GM12878 (cell line): ENCODE data around the gene HMCN1. TPM values are rescaled to one million over a fixed set of nuclear protein-coding genes. Genes with fewer than 3 reads are reported as not detected.

Experiments
- EZH2 ChIP-seq: IDR thresholded peaks from 2 replicates; pipeline ENCODE4 v1.6.1; 2012; ENCODE audit warnings: low read depth, mild to moderate bottlenecking, control low read depth, inconsistent platforms, low read length, borderline replicate concordance; ENCODE audit not compliant: control insufficient read depth
- JUNB ChIP-seq: IDR thresholded peaks from 2 replicates; pipeline ENCODE4 v1.6.1; 2016; ENCODE audit warnings: antibody characterized with exemption, mild to moderate bottlenecking
- KAT2A ChIP-seq: conservative IDR thresholded peaks from 2 replicates; pipeline ENCODE4 v1.6.1; 2011; ENCODE audit warnings: low read depth, low read length; ENCODE audit not compliant: control insufficient read depth
- NFIC ChIP-seq: IDR thresholded peaks from 2 replicates; pipeline ENCODE4 v1.6.1; 2012; ENCODE audit warnings: low read depth, mild to moderate bottlenecking, inconsistent platforms, low read length, moderate library complexity
- NFXL1 ChIP-seq: fragments of 450-650 bp; IDR thresholded peaks from 2 replicates; pipeline ENCODE4 v1.6.1; 2017; ENCODE audit warnings: antibody characterized with exemption, mild to moderate bottlenecking, borderline replicate concordance
- SRF ChIP-seq, 2 experiments: IDR thresholded peaks; 2 replicates each; pipeline ENCODE4 v1.6.1; 2011; ENCODE audit warnings: low read depth in 2 of 2, low read length in 2 of 2, mild to moderate bottlenecking in 1 of 2, moderate library complexity in 1 of 2
- YY1 ChIP-seq: IDR thresholded peaks from 2 replicates; pipeline ENCODE4 v1.6.1; 2011; ENCODE audit warnings: low read depth, mild to moderate bottlenecking, low read length
- ZNF207 ChIP-seq: fragments of 450-650 bp; IDR thresholded peaks from 2 replicates; pipeline ENCODE4 v1.6.1; 2014; ENCODE audit warnings: antibody characterized with exemption, mild to moderate bottlenecking, borderline replicate concordance
- ZNF384 ChIP-seq: IDR thresholded peaks from 2 replicates; pipeline ENCODE4 v1.6.1; 2012; ENCODE audit warnings: low read depth, mild to moderate bottlenecking, low read length, improper control_type of control experiment, borderline replicate concordance
- polyA plus RNA-seq, 11 experiments: library from polyadenylated mRNA; depleted of rRNA in 4 of 11; unstranded in 6 of 11; stranded (reverse) in 5 of 11; fragments of >200 nt; fragmentation: Nextera tagmentation in 4 of 11; fragmentation: Illumina TruSeq in 1 of 11; extraction: Ambion mirVana in 4 of 11; extraction: Trizol in 1 of 11; gene quantifications; 1 replicate in 1 of 11; 2 replicates in 10 of 11; pipeline versions ENCODE4 v1.2.1 to v1.2.3, GENCODE V29; 2011 to 2016; ENCODE audit warnings: inconsistent platforms in 2 of 11, missing spikeins in 2 of 11, low read depth in 1 of 11
- total RNA-seq, 4 experiments: library from RNA; depleted of rRNA in 3 of 4; stranded (reverse); fragments of >200 nt in 3 of 4; fragmentation: Illumina TruSeq in 1 of 4; extraction: Trizol in 1 of 4; gene quantifications; 2 replicates each; pipeline versions ENCODE4 v1.2.1 to v1.2.3, GENCODE V29; 2013 to 2021
- TF ChIP-seq, protein P1 (sequence below): fragments of 450-650 bp; formaldehyde crosslinking; IDR thresholded peaks from 2 replicates; pipeline ENCODE4 v1.4.0; 2020; ENCODE audit warnings: mild to moderate bottlenecking, moderate library complexity
- TF ChIP-seq, protein P2 (sequence below): IDR thresholded peaks from 2 replicates; pipeline ENCODE4 v1.6.1; 2012; ENCODE audit warnings: low read length, inconsistent platforms
- TF ChIP-seq, protein P3 (sequence below): IDR thresholded peaks from 2 replicates; pipeline ENCODE4 v1.6.1; 2011; ENCODE audit warnings: borderline replicate concordance, low read depth, mild to moderate bottlenecking, moderate library complexity, low read length; ENCODE audit not compliant: insufficient read depth, poor library complexity, severe bottlenecking

The HMCN1 gene
- total and polyA plus RNA-seq, 10 of the 15 experiments (the other 5 are each of a cell fraction or from before 2014, with no cell fraction given) = under 0.01 to 0.07 TPM; not detected in 8

DNA sequence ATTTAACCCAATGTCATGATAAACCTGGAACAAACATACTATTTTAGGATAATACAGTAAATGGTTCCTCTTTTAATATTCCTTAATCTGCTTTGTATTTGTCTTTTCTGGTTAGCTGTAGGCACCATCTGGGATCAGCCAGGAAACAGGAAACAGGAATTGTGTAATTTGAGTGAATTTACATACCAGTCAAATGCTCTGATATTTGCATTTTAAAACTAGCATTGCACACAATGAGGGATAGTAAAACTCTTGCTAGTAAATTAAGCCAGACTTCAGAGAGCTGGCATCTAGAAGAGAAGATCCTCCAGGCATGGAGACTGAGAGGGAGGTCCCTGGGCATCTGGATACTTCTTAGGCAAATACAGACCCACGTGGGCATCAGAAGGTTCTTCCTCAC is 103.5 kb downstream of the HMCN1 start (continued):
- TF ChIP-seq, protein P1, sequence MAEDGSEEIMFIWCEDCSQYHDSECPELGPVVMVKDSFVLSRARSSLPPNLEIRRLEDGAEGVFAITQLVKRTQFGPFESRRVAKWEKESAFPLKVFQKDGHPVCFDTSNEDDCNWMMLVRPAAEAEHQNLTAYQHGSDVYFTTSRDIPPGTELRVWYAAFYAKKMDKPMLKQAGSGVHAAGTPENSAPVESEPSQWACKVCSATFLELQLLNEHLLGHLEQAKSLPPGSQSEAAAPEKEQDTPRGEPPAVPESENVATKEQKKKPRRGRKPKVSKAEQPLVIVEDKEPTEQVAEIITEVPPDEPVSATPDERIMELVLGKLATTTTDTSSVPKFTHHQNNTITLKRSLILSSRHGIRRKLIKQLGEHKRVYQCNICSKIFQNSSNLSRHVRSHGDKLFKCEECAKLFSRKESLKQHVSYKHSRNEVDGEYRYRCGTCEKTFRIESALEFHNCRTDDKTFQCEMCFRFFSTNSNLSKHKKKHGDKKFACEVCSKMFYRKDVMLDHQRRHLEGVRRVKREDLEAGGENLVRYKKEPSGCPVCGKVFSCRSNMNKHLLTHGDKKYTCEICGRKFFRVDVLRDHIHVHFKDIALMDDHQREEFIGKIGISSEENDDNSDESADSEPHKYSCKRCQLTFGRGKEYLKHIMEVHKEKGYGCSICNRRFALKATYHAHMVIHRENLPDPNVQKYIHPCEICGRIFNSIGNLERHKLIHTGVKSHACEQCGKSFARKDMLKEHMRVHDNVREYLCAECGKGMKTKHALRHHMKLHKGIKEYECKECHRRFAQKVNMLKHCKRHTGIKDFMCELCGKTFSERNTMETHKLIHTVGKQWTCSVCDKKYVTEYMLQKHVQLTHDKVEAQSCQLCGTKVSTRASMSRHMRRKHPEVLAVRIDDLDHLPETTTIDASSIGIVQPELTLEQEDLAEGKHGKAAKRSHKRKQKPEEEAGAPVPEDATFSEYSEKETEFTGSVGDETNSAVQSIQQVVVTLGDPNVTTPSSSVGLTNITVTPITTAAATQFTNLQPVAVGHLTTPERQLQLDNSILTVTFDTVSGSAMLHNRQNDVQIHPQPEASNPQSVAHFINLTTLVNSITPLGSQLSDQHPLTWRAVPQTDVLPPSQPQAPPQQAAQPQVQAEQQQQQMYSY (CRISPR knock-in tag) = no peak
- TF ChIP-seq YY1 (no peak), SRF (IDR thresholded peaks at IDR 0.05; ENCODE audit: low read depth in 2 of 2, low read length in 2 of 2) (no peak), JUNB (no peak), ZNF384 (no peak), KAT2A (no peak), EZH2 (no peak), NFIC (no peak), NFXL1 (no peak), ZNF207 (no peak)
- TF ChIP-seq, protein P2, sequence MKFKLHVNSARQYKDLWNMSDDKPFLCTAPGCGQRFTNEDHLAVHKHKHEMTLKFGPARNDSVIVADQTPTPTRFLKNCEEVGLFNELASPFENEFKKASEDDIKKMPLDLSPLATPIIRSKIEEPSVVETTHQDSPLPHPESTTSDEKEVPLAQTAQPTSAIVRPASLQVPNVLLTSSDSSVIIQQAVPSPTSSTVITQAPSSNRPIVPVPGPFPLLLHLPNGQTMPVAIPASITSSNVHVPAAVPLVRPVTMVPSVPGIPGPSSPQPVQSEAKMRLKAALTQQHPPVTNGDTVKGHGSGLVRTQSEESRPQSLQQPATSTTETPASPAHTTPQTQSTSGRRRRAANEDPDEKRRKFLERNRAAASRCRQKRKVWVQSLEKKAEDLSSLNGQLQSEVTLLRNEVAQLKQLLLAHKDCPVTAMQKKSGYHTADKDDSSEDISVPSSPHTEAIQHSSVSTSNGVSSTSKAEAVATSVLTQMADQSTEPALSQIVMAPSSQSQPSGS = no peak
- TF ChIP-seq, protein P3, sequence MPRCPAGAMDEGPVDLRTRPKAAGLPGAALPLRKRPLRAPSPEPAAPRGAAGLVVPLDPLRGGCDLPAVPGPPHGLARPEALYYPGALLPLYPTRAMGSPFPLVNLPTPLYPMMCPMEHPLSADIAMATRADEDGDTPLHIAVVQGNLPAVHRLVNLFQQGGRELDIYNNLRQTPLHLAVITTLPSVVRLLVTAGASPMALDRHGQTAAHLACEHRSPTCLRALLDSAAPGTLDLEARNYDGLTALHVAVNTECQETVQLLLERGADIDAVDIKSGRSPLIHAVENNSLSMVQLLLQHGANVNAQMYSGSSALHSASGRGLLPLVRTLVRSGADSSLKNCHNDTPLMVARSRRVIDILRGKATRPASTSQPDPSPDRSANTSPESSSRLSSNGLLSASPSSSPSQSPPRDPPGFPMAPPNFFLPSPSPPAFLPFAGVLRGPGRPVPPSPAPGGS = no peak
